ENCODE measurements around the gene PHF21B.

Gene PHF21B

DNA sequence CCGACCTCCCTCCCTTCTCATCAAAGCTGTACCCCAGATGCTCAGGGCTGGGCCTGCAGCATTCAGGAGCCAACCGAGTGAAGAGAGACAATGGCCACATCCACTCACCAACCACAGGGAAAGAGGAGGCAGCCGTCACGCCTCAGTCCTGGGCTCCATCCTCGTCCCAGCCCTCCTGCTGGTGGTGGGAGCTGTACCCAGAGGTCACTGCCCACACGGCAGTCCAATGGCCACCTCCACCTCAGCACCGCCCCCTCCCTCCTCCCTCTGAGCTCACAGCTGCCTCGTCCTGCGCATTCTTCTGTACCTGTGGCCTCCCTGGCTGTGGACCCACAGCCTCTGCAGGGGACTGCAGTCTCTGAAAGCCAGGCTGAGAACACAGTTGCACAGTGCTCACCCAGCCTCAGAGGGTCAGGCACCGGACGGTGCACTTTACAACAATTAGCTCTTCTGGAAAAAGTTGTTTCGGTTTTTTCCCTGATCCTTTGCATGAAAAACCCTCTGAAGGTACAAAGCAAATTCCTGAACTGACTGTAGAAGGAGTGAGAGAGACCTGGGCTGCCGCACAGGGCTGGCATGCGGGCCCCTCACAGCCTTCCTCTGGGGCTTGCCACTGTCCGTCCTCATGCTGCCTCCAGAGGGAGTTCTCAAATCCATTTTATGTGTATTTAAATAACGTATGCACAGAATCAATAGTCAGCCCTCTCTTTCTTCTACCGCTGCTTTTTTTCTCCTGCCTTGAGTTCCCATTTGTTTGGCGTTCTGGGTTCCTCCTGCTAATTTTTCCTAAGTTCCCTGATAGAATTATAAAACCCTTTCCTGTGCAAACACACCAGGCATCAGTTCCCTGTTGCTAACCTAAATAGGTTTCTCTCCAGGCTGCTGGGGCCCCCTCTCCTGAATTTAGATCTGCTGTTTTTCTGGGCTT, 52.7 kb downstream of the PHF21B start:
- DNase-seq (ENCODE audit: low spot score): no peak

DNA sequence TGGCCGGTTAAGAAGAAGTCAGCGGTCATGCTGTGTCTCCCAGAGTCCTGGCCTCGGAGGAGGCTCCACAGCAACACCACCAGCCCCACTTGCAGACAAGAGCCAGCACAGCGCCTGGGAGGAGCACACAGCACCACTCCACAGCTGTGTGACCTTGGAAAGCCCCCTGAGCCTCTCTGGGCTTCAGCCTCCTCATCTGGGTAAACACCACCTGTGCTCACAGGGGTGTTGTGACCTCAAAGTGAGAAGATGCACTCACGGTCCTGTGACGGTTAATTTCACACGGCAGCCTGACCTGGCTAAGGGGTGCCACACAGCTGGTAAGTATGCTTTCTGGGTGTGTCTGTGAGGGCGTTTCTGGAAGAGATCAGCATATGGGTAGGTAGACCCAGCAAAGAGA, 54.7 kb downstream of the PHF21B start:
- no peak for DNase-seq (ENCODE audit: low spot score)

DNA sequence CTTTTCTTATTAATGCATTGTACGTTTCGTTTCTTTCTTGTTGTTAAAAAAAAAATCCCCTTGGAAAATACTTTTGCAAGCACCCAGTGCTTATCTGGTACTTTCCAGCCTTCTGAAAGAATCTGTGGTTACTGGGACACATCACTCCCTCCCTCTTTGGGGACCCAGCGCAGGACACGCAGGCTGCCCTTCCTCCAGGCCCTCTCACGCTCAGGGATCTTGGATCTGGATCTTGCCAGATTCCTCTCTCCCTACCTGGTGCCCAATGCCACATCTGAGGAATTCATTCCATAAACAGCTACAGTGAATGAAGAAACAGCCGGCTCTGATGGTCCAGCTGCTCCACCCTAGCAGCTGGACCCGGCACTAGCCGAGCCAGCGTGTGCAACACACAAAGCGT, 55.7 kb downstream of the PHF21B start:
- DNase-seq (ENCODE audit: low spot score): no peak

DNA sequence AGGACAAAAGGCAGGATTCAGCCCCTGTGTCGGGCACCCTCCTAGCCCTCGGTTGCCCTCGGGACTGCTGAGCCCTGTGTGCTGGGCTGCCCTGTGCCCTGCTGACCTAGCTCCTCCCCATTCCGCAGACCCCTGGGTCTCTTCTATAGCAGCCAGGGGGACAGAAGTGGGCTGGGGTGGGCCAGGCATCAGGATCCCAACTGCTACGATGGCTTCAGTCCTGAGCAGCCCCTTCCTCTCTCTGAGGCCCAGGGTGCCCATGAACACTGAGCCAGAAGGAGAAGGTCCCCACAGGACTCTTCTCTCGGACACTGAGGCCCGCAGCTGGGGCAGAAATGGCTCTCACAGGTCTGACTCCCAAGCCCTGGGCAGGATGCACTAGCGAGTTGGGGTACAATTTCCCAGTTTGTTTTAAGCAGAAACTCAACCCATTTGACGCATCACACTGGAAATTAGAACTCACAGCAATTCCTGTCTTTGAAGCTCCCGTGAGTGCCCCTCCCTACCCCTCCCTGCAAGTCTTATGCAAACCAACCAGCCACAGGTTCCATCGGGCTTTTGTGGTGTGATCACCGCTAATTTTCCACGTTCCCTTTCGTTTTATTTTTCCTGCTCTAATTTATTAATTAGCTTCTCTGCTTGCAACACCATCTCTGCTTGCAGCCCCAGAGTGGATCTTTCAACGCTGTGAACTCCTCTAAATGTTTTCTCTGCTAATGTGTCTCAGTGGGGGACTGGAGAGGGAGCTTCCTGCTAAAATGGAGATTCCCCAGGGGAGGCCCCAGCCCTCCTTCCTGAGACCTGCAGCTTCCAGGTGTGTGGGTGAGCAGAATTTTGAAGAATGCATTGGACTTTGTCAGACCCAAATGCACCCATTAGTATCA, 56.7 kb downstream of the PHF21B start:
- no peak for DNase-seq (ENCODE audit: low spot score)

DNA sequence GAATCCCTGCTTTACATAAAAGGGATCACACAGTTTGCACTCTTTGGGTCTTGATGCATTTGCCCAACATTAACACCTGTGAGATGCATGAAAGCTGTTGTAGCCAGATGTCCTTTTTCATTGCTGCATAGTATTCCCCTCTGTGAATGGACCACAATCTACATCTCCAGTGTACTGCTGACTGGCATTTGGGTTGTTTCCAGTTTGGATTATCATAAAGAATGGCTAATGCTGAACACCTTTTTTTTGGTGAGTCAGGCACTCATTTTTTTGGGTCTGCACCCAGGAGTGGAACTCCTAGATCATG, 58.3 kb downstream of the PHF21B start:
- DNase-seq (ENCODE audit: low spot score): no peak

DNA sequence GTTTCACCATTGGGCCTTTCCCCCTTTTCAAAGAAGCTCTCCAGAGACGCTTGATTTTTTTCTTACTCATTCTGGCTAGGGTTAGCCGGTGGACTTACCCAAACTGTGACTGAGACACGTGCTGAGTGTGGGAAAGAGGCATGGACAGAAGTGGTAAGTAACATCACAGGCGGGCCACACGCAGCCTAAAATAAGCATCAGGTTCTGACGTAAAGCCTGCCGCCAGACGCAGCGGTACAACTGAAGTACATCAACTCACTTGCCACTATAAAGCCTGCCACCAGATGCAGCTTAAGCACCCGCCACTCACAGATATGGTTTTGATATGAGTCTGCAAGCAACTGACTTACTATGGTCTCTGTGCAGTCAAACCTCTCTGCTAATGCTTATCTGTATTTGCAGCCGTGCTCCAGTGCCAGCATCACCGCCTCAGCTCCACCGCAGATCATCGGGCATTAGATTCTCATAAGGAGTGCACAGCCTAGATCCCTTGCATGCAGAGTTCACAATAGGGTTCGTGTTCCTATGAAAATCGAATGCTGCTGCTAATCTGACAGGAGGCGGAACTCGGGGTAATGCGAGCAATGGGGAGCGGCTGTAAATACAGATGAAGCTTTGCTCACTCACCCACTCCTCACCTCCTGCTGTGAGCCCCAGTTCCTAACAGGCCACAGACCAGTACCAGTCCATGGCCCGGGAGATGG, 58.8 kb downstream of the PHF21B start:
- DNase-seq (ENCODE audit: low spot score): no peak

DNA sequence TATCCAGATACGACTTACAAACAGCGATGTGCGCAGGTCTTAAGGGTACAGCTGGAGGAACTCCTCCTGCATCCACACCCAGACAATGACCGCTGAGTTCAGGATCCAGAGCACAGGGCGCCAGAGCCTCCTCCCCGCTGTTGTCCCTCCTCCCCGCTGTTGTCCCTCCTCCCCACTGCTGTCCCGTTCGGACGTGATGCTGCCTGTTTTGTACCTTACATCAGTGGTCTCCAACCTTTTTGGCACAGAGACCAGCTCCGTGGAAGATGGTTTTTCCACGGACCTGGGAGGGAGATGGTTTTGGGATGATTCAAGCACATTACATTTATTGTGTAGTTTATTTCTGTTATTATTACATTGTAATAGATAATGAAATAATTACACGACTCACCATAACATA, 62.0 kb downstream of the PHF21B start:
- no peak for DNase-seq (ENCODE audit: low spot score)

DNA sequence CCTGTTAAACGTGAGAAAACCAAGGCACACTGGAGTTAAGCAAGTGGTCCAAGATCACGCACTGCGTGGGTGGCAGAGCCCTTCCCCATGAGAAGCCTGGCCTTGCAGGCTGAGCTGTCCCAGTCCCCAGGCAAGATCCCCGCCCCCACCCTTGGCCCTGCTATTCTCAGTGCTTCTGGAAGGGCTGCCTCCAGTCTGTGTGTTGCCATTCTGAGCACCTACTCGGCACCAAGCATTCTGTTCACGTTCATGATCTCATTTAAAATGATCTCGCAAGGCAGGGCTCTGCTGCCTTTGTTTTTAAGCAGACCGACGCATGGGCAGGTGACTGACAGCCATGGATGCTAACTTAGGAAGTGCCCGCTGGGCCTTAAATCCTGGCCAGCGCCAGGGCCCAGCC, 62.8 kb downstream of the PHF21B start:
- DNase-seq (ENCODE audit: low spot score): no peak

DNA sequence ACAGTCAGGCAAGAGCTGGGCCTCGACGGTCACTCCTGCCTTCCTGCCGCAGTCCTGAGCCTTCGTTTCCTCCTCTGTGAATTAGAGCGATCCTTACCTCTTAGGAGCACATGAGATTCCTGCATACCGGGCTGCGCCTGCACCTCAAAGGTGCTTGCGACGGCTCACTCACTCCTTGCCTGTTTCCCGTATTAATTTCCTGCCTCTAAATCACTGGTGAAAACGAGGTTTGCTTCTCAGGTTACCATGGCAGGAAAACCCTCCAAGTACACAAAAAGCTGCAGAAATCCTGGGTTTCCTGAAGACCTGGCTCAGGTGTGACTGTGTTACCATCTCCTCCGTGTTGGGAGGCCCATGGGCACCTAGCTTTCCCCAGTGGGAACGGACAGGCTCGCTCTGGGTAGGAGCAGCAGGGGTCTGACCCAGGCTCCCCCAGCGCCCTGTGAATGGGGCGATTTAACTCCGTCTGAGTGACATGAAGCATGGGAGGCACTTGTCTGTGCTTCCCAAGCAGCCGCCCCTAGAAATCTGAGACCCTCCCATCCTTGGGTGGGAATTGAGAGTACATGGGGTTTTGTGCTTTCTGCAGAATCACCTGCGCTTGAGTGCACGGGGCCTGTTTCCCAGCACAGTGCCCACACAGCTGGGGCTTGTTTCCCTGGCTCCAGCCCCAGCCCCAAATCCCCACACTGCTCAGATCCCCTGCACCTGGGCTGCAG, 64.8 kb downstream of the PHF21B start:
- no peak for DNase-seq (ENCODE audit: low spot score)

DNA sequence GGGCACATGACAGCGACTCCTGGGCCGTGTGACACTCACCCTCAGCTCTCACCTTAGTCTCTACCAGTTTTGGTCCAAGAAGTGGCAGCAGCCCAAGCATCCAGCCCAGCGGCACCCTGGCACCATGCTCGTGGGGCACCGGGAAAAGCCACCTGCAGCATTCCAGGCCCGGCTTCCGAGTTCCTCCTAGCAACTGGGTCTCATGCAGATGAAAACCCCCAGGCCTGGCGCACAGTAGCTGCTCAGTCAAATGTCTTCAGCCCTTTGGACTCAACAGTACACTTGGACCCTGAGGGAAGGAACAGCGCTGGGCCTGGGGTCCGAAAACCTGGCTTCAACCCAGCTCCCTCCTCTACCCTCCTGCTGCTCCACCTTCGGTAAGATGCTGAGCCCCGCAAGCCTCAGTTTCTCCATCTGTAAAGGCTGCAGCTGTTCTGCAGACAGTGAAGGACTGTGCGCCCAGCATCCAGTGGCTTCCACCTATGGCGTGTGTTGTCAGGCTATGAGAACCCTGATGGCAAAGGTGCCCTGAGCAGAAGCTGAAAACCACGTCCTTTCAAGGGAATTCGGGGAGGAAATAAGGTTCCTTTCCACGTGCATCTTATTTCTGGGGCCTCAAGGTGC, 66.0 kb downstream of the PHF21B start:
- DNase-seq (ENCODE audit: low spot score): no peak

DNA sequence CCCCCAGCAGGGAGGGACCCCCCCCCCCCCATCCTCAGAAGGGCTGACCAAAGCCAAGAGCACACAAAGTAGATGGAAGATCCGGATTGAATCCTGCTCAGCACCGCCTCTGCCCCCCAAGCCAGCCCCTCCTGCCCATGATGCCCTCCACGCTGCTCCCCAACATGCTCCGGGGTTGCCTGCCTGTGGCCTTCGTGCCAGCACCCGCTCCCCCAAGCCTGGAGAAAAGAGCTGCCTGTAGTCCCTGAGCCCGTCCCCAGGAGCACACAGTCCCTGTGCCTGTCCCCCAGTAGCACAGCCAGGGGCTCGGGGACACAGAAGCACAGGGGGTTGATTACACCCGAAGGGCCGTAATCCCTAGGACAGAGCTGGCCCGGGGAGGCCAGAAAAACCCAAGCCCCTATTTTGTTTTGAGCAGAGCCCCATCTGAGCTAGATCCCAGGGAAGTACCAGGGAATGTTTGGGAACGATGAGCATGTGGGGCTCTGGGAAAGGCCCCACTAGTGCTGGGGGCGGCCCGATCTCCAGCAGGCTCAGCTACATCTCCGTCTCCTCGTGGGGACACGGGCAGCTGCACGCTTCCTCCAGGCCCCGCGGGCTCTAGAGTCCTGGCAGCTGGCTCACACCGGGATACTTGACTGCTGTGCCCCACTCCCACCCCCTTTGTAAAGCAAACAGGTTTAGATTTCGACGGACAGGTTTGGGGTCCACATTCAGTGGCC, 66.7 kb downstream of the PHF21B start:
- no peak for DNase-seq (ENCODE audit: low spot score)

DNA sequence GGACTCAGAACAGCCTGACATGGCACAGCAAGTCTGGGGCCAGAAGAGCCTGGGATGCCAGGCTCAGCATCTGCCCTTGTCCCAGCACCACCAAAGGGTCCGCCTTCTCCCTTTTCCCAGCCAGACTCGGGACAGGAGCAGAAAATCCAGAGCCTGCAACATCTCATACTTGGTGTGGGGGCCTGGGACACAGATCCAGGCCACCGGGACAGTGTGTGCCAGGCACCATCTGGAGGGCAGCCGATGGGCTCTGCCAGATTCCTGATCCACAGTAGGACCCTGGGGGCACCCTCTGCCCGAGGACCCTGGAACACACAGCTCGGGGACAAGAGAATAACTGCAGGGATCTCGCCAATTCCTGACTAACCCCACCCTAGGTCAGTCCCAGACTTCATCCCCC, 67.7 kb downstream of the PHF21B start:
- DNase-seq (ENCODE audit: low spot score): no peak

DNA sequence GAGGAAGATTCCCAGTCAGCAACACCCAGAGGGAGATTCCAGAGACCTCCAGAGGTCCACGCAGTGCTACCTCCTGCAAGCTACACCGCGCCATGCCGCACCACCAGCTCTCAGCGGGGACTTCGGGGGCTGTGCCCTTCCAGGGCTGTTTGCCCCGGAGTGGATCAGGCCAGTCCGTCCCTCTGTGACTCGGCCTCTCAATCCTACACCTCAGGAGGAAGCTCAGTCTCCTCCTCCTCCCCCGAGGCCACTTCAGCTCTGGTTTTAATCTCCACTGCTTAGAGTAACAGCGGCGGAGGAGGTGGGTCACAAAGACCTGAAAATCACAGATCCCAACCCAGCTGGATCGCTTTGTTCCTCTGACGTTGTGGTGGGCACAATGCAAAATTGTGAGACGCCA, 68.6 kb downstream of the PHF21B start:
- DNase-seq (ENCODE audit: low spot score): no peak

DNA sequence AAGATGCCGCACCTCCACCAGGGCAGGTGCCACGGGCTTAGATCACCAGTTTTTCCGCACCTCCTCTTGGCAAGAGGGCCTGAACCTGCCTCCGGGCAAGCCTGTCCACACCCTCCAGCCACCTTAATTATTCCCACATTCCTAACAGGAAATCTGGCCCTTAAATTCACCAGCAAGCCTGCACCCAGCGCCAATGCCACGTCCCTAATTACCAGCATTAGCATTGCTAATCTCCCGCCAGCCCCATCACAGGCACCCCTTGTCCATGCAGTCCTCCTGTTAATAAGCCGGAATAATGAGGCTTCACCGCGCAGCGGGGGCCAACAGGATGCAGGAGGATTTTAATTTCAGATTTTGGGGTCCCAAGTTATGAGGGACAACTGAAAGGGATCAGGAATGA, 69.7 kb downstream of the PHF21B start:
- DNase-seq (ENCODE audit: low spot score): no peak

DNA sequence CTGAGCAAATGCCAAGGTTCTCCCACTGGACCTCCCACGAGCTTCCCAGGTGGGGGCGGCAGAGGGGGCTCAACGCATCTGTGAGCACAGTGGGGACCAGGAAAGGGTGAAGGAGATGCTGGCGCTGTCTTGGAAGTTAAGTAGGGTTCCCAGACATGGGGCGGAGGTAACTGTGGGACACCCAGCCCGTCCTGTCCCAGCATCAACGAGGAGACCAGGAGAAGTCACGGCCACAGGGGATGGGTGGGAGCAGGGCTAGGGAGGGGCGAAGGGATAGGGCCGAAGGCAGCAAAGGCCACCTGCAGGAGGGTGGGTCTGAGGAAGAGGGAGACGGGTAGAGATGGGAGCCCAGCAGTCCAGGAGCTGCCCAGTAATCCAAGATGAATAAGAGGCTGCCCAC, 70.4 kb downstream of the PHF21B start:
- DNase-seq (ENCODE audit: low spot score): no peak

DNA sequence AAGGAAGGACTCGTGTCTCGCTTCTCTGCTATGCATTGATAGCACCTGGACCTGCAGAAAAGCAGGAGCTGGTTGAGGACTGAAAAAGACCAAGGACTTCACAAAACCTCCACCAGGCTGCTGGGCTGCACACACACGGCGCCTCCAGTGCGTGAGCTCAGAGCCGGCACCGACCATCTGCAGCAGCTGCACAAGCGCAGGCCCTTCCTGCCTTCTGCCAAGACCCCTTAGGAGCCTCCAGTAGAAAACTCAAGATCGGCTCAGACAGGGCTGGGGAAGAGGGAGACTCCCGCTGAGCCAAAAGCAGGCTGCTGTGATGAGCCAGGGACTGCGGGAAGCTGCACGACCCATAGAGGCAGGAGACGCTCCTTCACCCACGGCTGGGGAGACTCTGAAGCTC, 70.9 kb downstream of the PHF21B start:
- no peak for DNase-seq (ENCODE audit: low spot score)

DNA sequence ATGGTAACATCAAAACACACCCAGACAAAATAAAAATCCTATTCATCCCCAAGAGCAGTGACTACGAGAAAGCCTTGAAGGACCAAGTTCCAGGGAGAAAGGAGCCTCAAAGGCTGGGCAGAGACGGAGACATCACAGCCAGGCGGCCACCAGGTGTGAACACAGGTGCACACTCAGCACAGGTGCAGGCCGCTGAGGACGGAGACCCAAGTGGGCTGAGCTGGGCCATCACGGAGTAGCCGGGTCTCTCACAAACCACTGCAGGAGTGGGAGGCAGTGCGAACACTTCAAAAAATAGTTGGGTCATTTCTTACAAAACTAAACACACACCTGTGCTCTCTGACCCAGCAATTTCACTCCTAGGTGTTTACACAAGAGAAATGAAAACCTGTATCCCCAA, 72.6 kb downstream of the PHF21B start:
- DNase-seq (ENCODE audit: low spot score): no peak

DNA sequence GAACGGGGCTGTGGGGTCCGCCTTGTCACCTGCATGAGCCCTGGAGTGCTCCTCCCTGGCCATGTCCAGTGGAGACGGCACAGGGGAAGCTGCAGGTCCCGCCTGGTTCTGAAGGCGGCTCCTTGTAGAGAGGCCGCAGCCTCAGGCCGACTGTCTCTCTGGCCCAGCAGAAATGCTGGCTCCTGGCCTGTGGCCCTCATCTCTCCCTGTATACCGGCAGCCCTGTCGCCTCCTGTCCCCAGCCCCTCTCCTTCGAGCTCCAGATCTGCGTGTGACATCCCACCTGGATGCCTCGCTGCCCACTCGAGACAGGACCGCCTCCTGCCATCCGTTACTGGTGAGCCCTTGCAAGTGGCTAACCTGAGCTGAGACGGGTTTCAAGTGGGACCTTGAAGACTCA, 73.6 kb downstream of the PHF21B start:
- DNase-seq (ENCODE audit: low spot score): no peak

DNA sequence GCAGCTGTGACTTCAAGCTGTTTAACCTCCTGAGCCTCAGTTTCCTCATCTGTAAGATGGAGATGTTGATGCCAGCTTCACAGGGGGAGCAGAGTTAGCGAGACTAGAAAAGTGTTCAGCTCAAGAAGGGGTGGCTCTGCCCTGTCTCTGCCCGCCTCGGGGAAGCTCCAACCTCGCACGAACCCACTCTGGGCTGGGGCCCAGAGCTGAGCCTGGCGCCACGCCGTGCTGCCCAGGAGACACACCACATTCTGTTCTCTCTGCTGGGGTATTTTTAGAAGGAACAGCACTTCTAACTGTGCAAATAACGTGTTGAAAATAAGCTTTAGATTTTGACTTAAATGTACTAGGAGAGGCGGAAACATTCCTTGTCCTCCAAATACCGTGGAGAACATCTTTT, 74.1 kb downstream of the PHF21B start:
- no peak for DNase-seq (ENCODE audit: low spot score)

DNA sequence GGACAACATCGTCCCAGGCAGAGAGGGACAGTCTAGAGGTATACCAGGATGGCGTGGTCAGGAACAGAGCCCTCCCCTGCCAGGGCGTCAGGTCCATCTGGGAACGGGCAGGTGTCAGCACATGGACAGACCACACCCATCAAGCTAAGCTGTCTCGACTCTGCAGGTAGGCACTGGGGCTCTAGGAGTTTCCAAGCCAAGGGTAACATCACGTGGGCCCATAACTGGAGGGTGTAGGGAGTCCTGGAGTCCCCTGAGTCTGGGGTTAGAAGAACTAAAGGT, 75.4 kb downstream of the PHF21B start:
- DNase-seq (ENCODE audit: low spot score): no peak

Data from LoVo (cell line).